Hepatic stellate cell (primary cell): Measurements from ENCODE around the gene TSC2.
"Not testable (repeated sequence)": the region's sequence is repeated elsewhere in the genome, so short reads cannot be mapped to it uniquely, and the experiment has no call there.

Experiments
- DNase-seq: peaks from one replicate; pipeline ENCODE4 v3.0.0; 2011; ENCODE audit warnings: low spot score

Gene TSC2

GRCh38 chr16:2105769-2106168, 58.0 kb downstream of the TSC2 start:
- DNase-seq, result peak; percentile 6

GRCh38 chr16:2106211-2106610, 58.4 kb downstream of the TSC2 start:
- not testable (repeated sequence) for DNase-seq

- DNase-seq, result peak; percentile 84
Measured at GRCh38 chr16:2107121-2107790, 59.5 kb downstream of the TSC2 start.

GRCh38 chr16:2107791-2108125, 60.0 kb downstream of the TSC2 start:
- DNase-seq, result not testable (repeated sequence)

- not testable (repeated sequence) for DNase-seq
Measured at GRCh38 chr16:2108446-2109270, 60.9 kb downstream of the TSC2 start.

GRCh38 chr16:2109271-2109580, 61.4 kb downstream of the TSC2 start:
- not testable (repeated sequence) for DNase-seq

- DNase-seq, result not testable (repeated sequence)
Measured at GRCh38 chr16:2109872-2110271, 62.1 kb downstream of the TSC2 start.

GRCh38 chr16:2110332-2111008, 62.7 kb downstream of the TSC2 start:
- not testable (repeated sequence) for DNase-seq

- DNase-seq, result not testable (repeated sequence)
Measured at GRCh38 chr16:2111009-2111353, 63.2 kb downstream of the TSC2 start.

- DNase-seq, result not testable (repeated sequence)
Measured at GRCh38 chr16:2111412-2112335, 63.9 kb downstream of the TSC2 start.

GRCh38 chr16:2112539-2113106, 64.8 kb downstream of the TSC2 start:
- DNase-seq, result not testable (repeated sequence)

GRCh38 chr16:2114225-2114624, 66.4 kb downstream of the TSC2 start:
- not testable (repeated sequence) for DNase-seq

GRCh38 chr16:2114885-2115590, 67.3 kb downstream of the TSC2 start:
- not testable (repeated sequence) for DNase-seq

GRCh38 chr16:2115591-2115973, 67.8 kb downstream of the TSC2 start:
- DNase-seq, result no peak

GRCh38 chr16:2116428-2116827, 68.6 kb downstream of the TSC2 start:
- DNase-seq, result not testable (repeated sequence)

GRCh38 chr16:2117341-2117740, 69.6 kb downstream of the TSC2 start:
- DNase-seq, result not testable (repeated sequence)

GRCh38 chr16:2117960-2118722, 70.4 kb downstream of the TSC2 start:
- DNase-seq, result not testable (repeated sequence)

- DNase-seq, result not testable (repeated sequence)
Measured at GRCh38 chr16:2121325-2121724, 73.5 kb downstream of the TSC2 start.

GRCh38 chr16:2121853-2122252, 74.1 kb downstream of the TSC2 start:
- DNase-seq, result no peak

- no peak for DNase-seq
Measured at GRCh38 chr16:2122429-2122828, 74.6 kb downstream of the TSC2 start.
